GM19452 (cell line): ENCODE measurements around the gene EPHA1.
A peak's percentile ranks its signal among the peaks of the same experiment; 100 is the strongest.

ENCODE experiments used
- ATAC-seq: cut with Tn5 transposase; IDR thresholded peaks from one replicate; pipeline ENCODE4 v1.9.1; 2021; ENCODE audit not compliant: unreplicated experiment

Gene EPHA1

GRCh38 chr7:143408686-143409561 lies at the start of gene EPHA1:
EPHA1 (minus strand) TSS chr7:143408856; CDS start chr7:143408805, 51 bp downstream.
- ATAC-seq, result no peak

- no peak for ATAC-seq
These were observed 49.6 kb upstream of the EPHA1 start for GRCh38 chr7:143458263-143458662.

GRCh38 chr7:143456992-143457793 lies 48.5 kb upstream of the EPHA1 start:
- no peak for ATAC-seq

GRCh38 chr7:143455942-143456341 lies 47.3 kb upstream of the EPHA1 start:
- ATAC-seq, result no peak

GRCh38 chr7:143455491-143455890 lies 46.8 kb upstream of the EPHA1 start:
- ATAC-seq, result no peak

- ATAC-seq, result no peak
These were observed 45.5 kb upstream of the EPHA1 start for GRCh38 chr7:143454091-143454680.

- no peak for ATAC-seq
These were observed 43.8 kb upstream of the EPHA1 start for GRCh38 chr7:143452495-143452894.

GRCh38 chr7:143451746-143452145 lies 43.1 kb upstream of the EPHA1 start:
- ATAC-seq, result no peak

GRCh38 chr7:143451122-143451521 lies 42.5 kb upstream of the EPHA1 start:
- no peak for ATAC-seq

GRCh38 chr7:143449793-143450192 lies 41.1 kb upstream of the EPHA1 start:
- ATAC-seq, result no peak

GRCh38 chr7:143448429-143448828 lies 39.8 kb upstream of the EPHA1 start:
- no peak for ATAC-seq

GRCh38 chr7:143447466-143447865 lies 38.8 kb upstream of the EPHA1 start:
- ATAC-seq, result no peak

GRCh38 chr7:143444785-143445184 lies 36.1 kb upstream of the EPHA1 start:
- no peak for ATAC-seq

- no peak for ATAC-seq
These were observed 35.6 kb upstream of the EPHA1 start for GRCh38 chr7:143444063-143444782.

GRCh38 chr7:143443153-143443552 lies 34.5 kb upstream of the EPHA1 start, which contains the start of gene TAS2R60:
TAS2R60 (plus strand) TSS chr7:143443453; CDS start chr7:143443453, 0 bp downstream.
- no peak for ATAC-seq

GRCh38 chr7:143439866-143440265 lies 31.2 kb upstream of the EPHA1 start:
- ATAC-seq, result no peak

- peak; percentile 40 for ATAC-seq
These were observed 28.9 kb upstream of the EPHA1 start for GRCh38 chr7:143437578-143437977.

- ATAC-seq, result peak; percentile 88
These were observed 27.8 kb upstream of the EPHA1 start for GRCh38 chr7:143436325-143436946.

GRCh38 chr7:143435266-143435665 lies 26.6 kb upstream of the EPHA1 start:
- ATAC-seq, result no peak

GRCh38 chr7:143434660-143435059 lies 26.0 kb upstream of the EPHA1 start:
- no peak for ATAC-seq
